ENCODE data around the gene GATC.

GRCh38 chr12:120469450-120470149 lies 23.4 kb downstream of the GATC start, which contains the start of gene SRSF9:
- peak; percentile 74 for TF ChIP-seq CTCF (IDR thresholded peaks at IDR 0.05; ENCODE audit: low read depth, low read length)
- no peak for TF ChIP-seq EZH2phosphoT487 (IDR thresholded peaks at IDR 0.05; ENCODE audit: low read depth)
